H1 (cell line): Measurements from ENCODE around the gene SORBS1.

Source experiments
- EZH2 ChIP-seq: fragments of 200-600 bp; sonication (generic); IDR thresholded peaks from 2 replicates; pipeline ENCODE4 v1.7.1; 2012; ENCODE audit warnings: low read depth, mild to moderate bottlenecking, moderate library complexity, low read length, inconsistent platforms; ENCODE audit not compliant: severe bottlenecking
- HDAC6 ChIP-seq: IDR thresholded peaks from one replicate; pipeline ENCODE4 v1.7.1; 2012; ENCODE audit warnings: low read depth, mild to moderate bottlenecking, inconsistent platforms, low read length, moderate library complexity
- RAD21 ChIP-seq, 2 experiments: IDR thresholded peaks in 1 of 2; conservative IDR thresholded peaks in 1 of 2; 2 replicates each; pipeline ENCODE4 v1.6.1; 2011; ENCODE audit warnings: low read depth in 2 of 2, low read length in 2 of 2, improper control_type of control experiment in 1 of 2, inconsistent platforms in 1 of 2, mild to moderate bottlenecking in 1 of 2, moderate library complexity in 1 of 2
- RFX5 ChIP-seq: IDR thresholded peaks from 2 replicates; pipeline ENCODE4 v1.6.1; 2011; ENCODE audit warnings: low read depth, low read length, improper control_type of control experiment, borderline replicate concordance
- SIRT6 ChIP-seq: IDR thresholded peaks from one replicate; pipeline ENCODE4 v1.7.1; 2012; ENCODE audit warnings: low read length, inconsistent platforms
- SP2 ChIP-seq: IDR thresholded peaks from 2 replicates; pipeline ENCODE4 v1.6.1; 2012; ENCODE audit warnings: mild to moderate bottlenecking, low read length, inconsistent platforms
- TBP ChIP-seq: IDR thresholded peaks from 2 replicates; pipeline ENCODE4 v1.6.1; 2011; ENCODE audit warnings: low read depth, low read length, improper control_type of control experiment
- TCF12 ChIP-seq: IDR thresholded peaks from 2 replicates; pipeline ENCODE4 v1.6.1; 2011; ENCODE audit warnings: low read depth, mild to moderate bottlenecking, low read length
- ZNF274 ChIP-seq: IDR thresholded peaks from 2 replicates; pipeline ENCODE4 v1.7.0; 2012; ENCODE audit warnings: low read length, borderline replicate concordance; ENCODE audit errors: extremely low read depth
- TF ChIP-seq, protein P1 (sequence below), 3 experiments: IDR thresholded peaks; 1 replicate in 2 of 3; 2 replicates in 1 of 3; pipeline versions ENCODE4 v1.5.1 to v1.6.1; 2011; ENCODE audit warnings: low read length in 3 of 3, mild to moderate bottlenecking in 3 of 3, inconsistent platforms in 2 of 3, low read depth in 1 of 3, moderate library complexity in 1 of 3; ENCODE audit not compliant: insufficient read depth in 1 of 3; ENCODE audit errors: control extremely low read depth in 1 of 3
- TF ChIP-seq, protein P2 (sequence below): IDR thresholded peaks from 2 replicates; pipeline ENCODE4 v1.6.1; 2011; ENCODE audit warnings: low read depth, mild to moderate bottlenecking, low read length; ENCODE audit not compliant: insufficient read depth

DNA sequence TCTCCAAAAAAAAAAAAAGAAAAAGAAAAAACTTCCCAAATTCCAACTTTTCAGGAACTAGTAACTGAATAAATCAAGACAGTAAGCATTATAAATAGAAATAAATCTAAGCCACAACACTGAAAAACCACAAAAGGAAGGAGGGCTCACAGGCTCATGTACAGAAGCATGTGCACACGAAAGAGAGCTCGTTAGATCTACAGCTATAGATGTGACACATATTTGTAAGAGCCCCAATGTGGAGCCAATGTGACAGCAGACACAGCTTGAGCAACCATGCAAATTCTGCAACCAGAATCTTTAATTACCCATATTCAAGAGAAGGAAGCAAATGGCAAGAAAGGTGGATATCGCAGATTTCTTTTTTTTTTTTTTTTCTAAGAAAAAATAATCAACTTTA, 94.7 kb downstream of the SORBS1 start:
- TF ChIP-seq ZNF274 (no peak), RAD21 (IDR thresholded peaks at IDR 0.05 in 1 of 2, conservative IDR thresholded peaks at IDR 0.05 in 1 of 2; ENCODE audit: low read depth in 2 of 2, low read length in 2 of 2) (no peak), RFX5 (no peak), SP2 (no peak), SIRT6 (no peak), EZH2 (no peak), TCF12 (no peak), TBP (no peak), HDAC6 (no peak)
- TF ChIP-seq, protein P1, sequence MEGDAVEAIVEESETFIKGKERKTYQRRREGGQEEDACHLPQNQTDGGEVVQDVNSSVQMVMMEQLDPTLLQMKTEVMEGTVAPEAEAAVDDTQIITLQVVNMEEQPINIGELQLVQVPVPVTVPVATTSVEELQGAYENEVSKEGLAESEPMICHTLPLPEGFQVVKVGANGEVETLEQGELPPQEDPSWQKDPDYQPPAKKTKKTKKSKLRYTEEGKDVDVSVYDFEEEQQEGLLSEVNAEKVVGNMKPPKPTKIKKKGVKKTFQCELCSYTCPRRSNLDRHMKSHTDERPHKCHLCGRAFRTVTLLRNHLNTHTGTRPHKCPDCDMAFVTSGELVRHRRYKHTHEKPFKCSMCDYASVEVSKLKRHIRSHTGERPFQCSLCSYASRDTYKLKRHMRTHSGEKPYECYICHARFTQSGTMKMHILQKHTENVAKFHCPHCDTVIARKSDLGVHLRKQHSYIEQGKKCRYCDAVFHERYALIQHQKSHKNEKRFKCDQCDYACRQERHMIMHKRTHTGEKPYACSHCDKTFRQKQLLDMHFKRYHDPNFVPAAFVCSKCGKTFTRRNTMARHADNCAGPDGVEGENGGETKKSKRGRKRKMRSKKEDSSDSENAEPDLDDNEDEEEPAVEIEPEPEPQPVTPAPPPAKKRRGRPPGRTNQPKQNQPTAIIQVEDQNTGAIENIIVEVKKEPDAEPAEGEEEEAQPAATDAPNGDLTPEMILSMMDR (IDR thresholded peaks at IDR 0.05; ENCODE audit: control extremely low read depth in 1 of 3, insufficient read depth in 1 of 3, low read depth in 1 of 3, low read length in 3 of 3), result no peak
- TF ChIP-seq, protein P2, sequence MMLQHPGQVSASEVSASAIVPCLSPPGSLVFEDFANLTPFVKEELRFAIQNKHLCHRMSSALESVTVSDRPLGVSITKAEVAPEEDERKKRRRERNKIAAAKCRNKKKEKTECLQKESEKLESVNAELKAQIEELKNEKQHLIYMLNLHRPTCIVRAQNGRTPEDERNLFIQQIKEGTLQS, result no peak
